H1 (cell line): Measurements from ENCODE around the gene PDIA5.

Experiments
- FOSL1 ChIP-seq: IDR thresholded peaks from 2 replicates; pipeline ENCODE4 v1.6.1; 2011; ENCODE audit warnings: mild to moderate bottlenecking, low read depth, low read length, moderate library complexity; ENCODE audit not compliant: insufficient read depth
- NRF1 ChIP-seq: IDR thresholded peaks from 2 replicates; pipeline ENCODE4 v1.6.1; 2011; ENCODE audit warnings: mild to moderate bottlenecking, low read depth, low read length, improper control_type of control experiment
- POLR2A ChIP-seq, 2 experiments: IDR thresholded peaks; 1 replicate in 1 of 2; 2 replicates in 1 of 2; pipeline ENCODE4 v1.6.1; 2011; ENCODE audit warnings: low read depth in 2 of 2, low read length in 2 of 2, mild to moderate bottlenecking in 2 of 2; ENCODE audit errors: control extremely low read depth in 1 of 2

DNA sequence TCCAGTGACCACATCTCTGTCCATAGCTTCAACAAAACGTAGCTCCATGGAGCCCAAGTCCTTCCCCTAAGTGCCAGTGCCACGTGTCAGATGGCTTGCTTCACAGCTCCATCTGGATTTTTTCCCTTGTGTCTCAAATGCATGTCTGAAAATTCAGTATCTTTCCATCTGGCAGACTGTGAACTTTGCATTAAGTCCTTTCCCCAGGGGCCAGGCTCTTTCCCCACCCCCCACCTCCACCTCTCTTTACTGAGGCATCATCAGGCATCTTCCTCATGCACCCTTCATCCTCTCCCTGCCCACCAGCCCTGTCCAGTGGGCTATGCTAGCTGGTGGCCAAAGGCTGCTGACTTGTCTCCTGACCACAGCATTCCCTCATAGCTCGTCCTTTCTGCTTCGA is 53.7 kb downstream of the PDIA5 start:
- TF ChIP-seq NRF1 = no peak
- TF ChIP-seq FOSL1 = no peak
- TF ChIP-seq POLR2A (IDR thresholded peaks at IDR 0.05; ENCODE audit: control extremely low read depth in 1 of 2, low read depth in 2 of 2, low read length in 2 of 2) = no peak
